Osteocyte (in vitro differentiated cells): Measurements from ENCODE around the gene INTS4. TPM values are rescaled to one million over a fixed set of nuclear protein-coding genes. Genes with fewer than 3 reads are reported as not detected.
"Not testable (repeated sequence)": the region's sequence is repeated elsewhere in the genome, so short reads cannot be mapped to it uniquely, and the experiment has no call there.

ENCODE experiments used
- DNase-seq: peaks from one replicate; pipeline ENCODE4 v3.0.0; 2021; ENCODE audit warnings: mixed read lengths; ENCODE audit not compliant: unreplicated experiment; ENCODE audit errors: extremely low spot score
- H3K27ac Mint-ChIP-seq: one replicate; pipeline ENCODE4 v1.8.0; 2021; ENCODE audit warnings: mild to moderate bottlenecking, mixed read lengths; ENCODE audit not compliant: unreplicated experiment
- H3K27me3 Mint-ChIP-seq: one replicate; pipeline ENCODE4 v1.8.0; 2021; ENCODE audit warnings: mixed read lengths; ENCODE audit not compliant: unreplicated experiment
- H3K36me3 Mint-ChIP-seq: one replicate; pipeline ENCODE4 v1.8.0; 2021; ENCODE audit warnings: mixed read lengths; ENCODE audit not compliant: unreplicated experiment
- H3K4me1 Mint-ChIP-seq: one replicate; pipeline ENCODE4 v1.8.0; 2021; ENCODE audit warnings: mixed read lengths; ENCODE audit not compliant: unreplicated experiment
- H3K4me3 Mint-ChIP-seq: one replicate; pipeline ENCODE4 v1.8.0; 2021; ENCODE audit warnings: mild to moderate bottlenecking, moderate library complexity, mixed read lengths; ENCODE audit not compliant: unreplicated experiment
- H3K9me3 Mint-ChIP-seq: one replicate; pipeline ENCODE4 v1.8.0; 2021; ENCODE audit warnings: mixed read lengths; ENCODE audit not compliant: unreplicated experiment
- total RNA-seq: library from RNA; stranded (reverse); gene quantifications from 2 replicates; pipeline ENCODE4 v1.2.1, GENCODE V29; 2021
- TF ChIP-seq, protein P1 (sequence below): fragments of 200-600 bp; sonication (generic); IDR thresholded peaks from 2 replicates; pipeline ENCODE4 v1.5.0; 2021; ENCODE audit warnings: antibody characterized with exemption, mild to moderate bottlenecking, moderate library complexity

The INTS4 gene
- total RNA-seq, 1 donor from 2014 or later = 37.9 TPM

DNA sequence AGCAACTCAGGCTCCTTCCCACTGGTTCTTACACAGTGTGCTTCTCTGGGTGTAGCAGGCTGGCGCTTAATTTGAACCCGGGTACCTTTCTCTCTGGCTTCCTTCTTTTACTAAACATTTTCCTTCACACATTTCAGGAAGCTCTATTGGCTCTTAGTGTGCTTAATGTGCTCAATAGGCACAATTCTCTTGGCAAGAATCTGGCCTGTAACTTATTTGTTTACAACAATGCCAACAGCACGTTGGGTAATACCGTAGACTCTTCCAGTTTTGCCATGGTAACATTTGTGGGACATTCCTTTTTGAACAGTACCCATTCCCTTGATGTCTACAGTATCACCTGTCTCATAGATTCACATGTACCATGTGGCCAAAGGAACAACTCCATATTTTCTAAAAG is 125.7 kb downstream of the INTS4 start:
- TF ChIP-seq, protein P1, sequence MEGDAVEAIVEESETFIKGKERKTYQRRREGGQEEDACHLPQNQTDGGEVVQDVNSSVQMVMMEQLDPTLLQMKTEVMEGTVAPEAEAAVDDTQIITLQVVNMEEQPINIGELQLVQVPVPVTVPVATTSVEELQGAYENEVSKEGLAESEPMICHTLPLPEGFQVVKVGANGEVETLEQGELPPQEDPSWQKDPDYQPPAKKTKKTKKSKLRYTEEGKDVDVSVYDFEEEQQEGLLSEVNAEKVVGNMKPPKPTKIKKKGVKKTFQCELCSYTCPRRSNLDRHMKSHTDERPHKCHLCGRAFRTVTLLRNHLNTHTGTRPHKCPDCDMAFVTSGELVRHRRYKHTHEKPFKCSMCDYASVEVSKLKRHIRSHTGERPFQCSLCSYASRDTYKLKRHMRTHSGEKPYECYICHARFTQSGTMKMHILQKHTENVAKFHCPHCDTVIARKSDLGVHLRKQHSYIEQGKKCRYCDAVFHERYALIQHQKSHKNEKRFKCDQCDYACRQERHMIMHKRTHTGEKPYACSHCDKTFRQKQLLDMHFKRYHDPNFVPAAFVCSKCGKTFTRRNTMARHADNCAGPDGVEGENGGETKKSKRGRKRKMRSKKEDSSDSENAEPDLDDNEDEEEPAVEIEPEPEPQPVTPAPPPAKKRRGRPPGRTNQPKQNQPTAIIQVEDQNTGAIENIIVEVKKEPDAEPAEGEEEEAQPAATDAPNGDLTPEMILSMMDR = no peak
- Mint-ChIP-seq H3K9me3 (no peaks in the 10 kb centered on the region), H3K36me3 (peaks cover 26% of the 10 kb centered on the region), H3K27ac (no peak overlapping the region), H3K27me3 (no peaks in the 10 kb centered on the region), H3K4me3 (no peak overlapping the region), H3K4me1 (peaks cover 22% of the 10 kb centered on the region)
- DNase-seq = no peak

DNA sequence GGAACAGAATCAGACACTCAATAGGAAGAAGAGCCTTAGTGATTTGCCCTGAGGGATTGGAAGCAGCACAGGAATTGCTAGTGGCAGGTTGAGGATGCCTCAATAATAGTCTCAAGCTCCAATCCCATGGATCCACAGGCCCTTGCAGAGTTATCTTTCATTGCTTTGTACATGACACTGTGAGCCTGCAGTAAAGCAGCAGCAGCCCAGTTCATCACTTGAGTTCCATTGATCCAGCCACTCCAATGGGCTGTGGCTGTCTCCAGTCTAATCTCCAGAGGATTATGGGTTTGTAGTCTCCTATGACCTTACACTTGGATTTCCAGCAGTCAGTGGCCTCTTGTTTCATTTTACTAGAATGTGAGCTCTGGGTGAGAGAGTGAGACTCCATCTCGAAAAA is 128.1 kb downstream of the INTS4 start:
- peaks cover 23% of the 10 kb centered on the region for H3K36me3 Mint-ChIP-seq
- H3K27ac Mint-ChIP-seq = peak overlapping the region; percentile 86
- no peak for DNase-seq
- no peak overlapping the region for H3K4me3 Mint-ChIP-seq
- peaks cover 22% of the 10 kb centered on the region for H3K4me1 Mint-ChIP-seq
- TF ChIP-seq, protein P1 = no peak
- no peaks in the 10 kb centered on the region for H3K9me3 Mint-ChIP-seq
- no peaks in the 10 kb centered on the region for H3K27me3 Mint-ChIP-seq

DNA sequence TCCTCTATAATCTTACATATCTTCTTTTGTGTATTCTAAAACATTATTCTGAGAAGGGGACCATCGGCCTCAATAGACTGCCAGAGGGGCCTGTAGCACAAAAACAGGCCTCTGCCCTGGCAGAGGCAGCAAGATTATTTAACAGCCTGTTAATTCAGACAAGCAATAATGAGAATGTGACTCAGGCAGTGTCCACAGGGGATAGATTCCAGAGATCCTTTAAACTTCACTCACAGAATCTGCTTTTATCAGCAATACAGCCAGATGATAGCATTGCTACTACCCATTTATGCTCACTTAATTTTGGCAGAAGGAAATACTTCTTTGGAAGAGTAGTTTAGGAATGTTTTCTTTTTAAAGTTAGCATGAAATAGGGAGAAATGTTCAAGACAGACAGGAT is 128.7 kb downstream of the INTS4 start:
- no peak overlapping the region for H3K4me3 Mint-ChIP-seq
- H3K27ac Mint-ChIP-seq = peak overlapping the region; percentile 86
- H3K36me3 Mint-ChIP-seq = peaks cover 23% of the 10 kb centered on the region
- no peaks in the 10 kb centered on the region for H3K27me3 Mint-ChIP-seq
- DNase-seq = no peak
- no peaks in the 10 kb centered on the region for H3K9me3 Mint-ChIP-seq
- peaks cover 22% of the 10 kb centered on the region for H3K4me1 Mint-ChIP-seq
- TF ChIP-seq, protein P1 = no peak

DNA sequence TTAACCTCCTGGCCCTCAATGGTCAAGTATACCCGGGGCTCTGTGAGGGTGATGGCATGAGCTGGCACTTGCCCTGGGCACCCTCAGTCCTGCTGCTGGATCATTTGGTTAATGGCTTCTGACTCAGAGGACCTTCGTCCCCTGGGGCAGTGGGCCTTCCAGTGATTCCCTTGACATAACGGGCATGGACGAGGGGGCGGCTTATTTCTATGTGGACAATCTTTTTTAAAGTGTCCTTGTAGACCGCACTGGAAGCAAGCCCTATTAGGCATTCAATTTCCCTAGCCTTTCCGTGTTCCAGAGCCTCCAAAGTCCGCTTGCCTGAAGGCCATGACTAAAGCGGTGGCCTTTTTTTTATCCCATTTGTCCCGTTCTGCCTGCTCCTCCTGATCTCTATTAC is 133.0 kb downstream of the INTS4 start:
- Mint-ChIP-seq H3K36me3 (peaks cover 22% of the 10 kb centered on the region), H3K4me1 (peaks cover 16% of the 10 kb centered on the region)
- DNase-seq, H3K27me3 Mint-ChIP-seq, H3K4me3 Mint-ChIP-seq, H3K27ac Mint-ChIP-seq, H3K9me3 Mint-ChIP-seq: not testable (repeated sequence)

DNA sequence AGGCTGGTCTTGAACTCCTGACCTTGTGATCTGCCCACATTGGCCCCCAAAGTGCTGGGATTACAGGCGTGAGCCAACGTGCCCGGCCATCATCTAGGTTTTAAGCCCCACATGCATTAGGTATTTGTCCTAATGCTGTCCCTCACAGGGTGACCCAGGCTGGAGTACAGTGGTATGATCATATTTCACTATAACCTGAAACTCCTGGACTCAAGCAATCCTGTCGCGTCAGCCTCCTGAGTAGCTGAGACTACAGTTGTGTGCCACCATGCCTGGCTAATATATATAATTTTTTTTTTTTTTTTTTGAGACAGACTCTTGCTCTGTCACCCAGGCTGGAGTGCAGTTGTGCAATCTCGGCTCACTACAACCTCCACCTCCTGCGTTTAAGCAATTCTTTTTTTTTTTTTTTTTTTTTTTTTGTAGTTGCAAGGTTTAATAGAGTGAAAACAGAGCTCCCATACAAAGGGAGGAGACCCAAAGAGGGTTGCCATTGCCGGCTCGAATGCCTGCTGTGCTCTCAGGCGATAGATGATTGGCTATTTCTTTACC is 136.5 kb downstream of the INTS4 start:
- H3K4me3 Mint-ChIP-seq, H3K9me3 Mint-ChIP-seq, DNase-seq, H3K27ac Mint-ChIP-seq, H3K27me3 Mint-ChIP-seq, H3K4me1 Mint-ChIP-seq: not testable (repeated sequence)
- peaks cover 46% of the 10 kb centered on the region for H3K36me3 Mint-ChIP-seq

DNA sequence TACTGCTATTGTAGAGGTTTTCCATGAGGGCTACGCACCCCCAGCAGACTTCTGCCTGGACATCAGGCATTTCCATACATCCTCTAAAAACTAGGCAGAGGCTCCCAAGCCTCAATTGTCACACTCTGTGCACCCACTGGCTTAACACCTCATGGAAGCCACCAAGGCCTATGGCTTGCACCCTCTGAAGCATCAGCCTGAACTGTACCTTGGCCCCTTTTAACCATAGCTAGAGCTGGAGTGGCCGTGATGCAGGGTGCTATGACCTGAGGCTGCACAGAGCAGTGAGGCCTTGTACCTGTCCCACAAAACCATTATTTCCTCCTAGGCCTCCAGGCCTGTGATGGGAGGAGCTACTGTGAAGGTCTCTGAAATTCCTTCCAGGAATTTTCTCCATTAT is 139.6 kb downstream of the INTS4 start:
- Mint-ChIP-seq H3K4me1 (peaks cover 12% of the 10 kb centered on the region), H3K27me3 (no peaks in the 10 kb centered on the region), H3K36me3 (peaks cover 49% of the 10 kb centered on the region), H3K9me3 (no peaks in the 10 kb centered on the region), H3K27ac (no peak overlapping the region), H3K4me3 (no peak overlapping the region)
- DNase-seq = no peak
- TF ChIP-seq, protein P1 = no peak
